ENCODE data around the gene METTL24.
"Not testable (repeated sequence)": the region's sequence is repeated elsewhere in the genome, so short reads cannot be mapped to it uniquely, and the experiment has no call there.

The METTL24 gene

DNA sequence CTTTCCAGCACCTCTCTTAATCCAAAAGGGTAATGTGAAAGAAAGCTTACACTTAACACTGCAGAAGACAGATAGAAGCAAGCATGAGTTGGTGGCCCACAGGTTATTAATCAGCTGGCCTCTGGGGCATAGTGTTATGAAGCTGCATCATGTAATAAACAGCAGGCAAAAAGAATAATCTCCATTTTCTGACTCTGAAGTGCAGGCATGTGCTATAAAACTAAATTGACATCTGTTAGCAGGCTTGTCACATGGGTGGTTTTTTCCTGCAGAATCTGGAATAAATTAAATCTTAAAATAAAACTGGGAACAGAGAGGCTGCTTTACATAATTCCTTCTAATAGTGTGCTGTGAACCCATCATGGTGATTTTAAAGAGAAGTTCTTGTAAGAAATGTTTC lies 73.3 kb downstream of the METTL24 start:
- H3K4me3 ChIP-seq (ENCODE audit: control insufficient read depth, low read depth, low read length), result no peak overlapping the region
- TF ChIP-seq, protein P1, sequence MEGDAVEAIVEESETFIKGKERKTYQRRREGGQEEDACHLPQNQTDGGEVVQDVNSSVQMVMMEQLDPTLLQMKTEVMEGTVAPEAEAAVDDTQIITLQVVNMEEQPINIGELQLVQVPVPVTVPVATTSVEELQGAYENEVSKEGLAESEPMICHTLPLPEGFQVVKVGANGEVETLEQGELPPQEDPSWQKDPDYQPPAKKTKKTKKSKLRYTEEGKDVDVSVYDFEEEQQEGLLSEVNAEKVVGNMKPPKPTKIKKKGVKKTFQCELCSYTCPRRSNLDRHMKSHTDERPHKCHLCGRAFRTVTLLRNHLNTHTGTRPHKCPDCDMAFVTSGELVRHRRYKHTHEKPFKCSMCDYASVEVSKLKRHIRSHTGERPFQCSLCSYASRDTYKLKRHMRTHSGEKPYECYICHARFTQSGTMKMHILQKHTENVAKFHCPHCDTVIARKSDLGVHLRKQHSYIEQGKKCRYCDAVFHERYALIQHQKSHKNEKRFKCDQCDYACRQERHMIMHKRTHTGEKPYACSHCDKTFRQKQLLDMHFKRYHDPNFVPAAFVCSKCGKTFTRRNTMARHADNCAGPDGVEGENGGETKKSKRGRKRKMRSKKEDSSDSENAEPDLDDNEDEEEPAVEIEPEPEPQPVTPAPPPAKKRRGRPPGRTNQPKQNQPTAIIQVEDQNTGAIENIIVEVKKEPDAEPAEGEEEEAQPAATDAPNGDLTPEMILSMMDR (conservative IDR thresholded peaks at IDR 0.05; ENCODE audit: control insufficient read depth, insufficient read depth, low read depth, low read length), result no peak
- peak; percentile 4 for DNase-seq (ENCODE audit: low read depth)

DNA sequence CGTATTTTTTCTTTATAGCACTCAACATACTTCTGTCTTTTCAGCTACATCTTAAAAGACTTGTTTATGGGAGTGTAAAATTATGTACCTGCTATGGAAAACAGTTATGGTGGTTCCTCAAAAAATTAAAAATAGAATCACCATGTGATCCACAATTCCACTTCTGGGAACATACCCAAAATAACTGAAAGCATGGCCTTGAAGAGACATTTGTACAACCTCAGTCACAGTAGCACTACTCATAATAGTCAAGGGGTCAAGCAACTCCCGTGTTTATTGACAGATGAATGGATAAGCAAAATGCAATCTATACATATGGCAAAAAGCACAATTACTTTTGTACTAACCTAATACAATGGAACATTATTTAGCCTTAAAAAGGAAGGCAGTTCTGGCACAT lies 74.5 kb downstream of the METTL24 start:
- no peak for DNase-seq (ENCODE audit: low read depth)
- TF ChIP-seq, protein P1 (conservative IDR thresholded peaks at IDR 0.05; ENCODE audit: control insufficient read depth, insufficient read depth, low read depth, low read length), result no peak

DNA sequence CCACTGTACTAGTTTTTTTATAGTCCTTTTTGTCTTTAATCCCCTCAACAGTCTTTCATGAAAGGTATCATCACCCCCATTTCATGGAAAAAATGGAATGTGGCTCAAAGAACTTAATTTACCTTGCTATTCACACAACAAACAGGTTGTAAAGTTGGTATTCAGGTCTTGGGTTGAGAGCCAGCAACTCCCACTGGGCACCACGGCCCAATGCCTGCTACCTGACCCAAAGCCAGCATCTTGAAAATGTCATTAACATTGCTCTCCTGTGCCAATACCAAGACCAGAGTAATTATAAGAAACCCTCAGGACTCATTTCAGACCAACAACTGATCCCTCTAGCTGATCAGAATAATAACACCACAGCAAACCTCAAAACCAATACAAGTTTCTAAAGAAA lies 75.7 kb downstream of the METTL24 start:
- TF ChIP-seq, protein P1 (conservative IDR thresholded peaks at IDR 0.05; ENCODE audit: control insufficient read depth, insufficient read depth, low read depth, low read length), result no peak
- no peak for DNase-seq (ENCODE audit: low read depth)
- H3K4me3 ChIP-seq (ENCODE audit: control insufficient read depth, low read depth, low read length), result no peak overlapping the region

More for the DNA sequence above, 74.5 kb downstream of the METTL24 start:
- H3K4me3 ChIP-seq (ENCODE audit: control insufficient read depth, low read depth, low read length), result no peak overlapping the region

DNA sequence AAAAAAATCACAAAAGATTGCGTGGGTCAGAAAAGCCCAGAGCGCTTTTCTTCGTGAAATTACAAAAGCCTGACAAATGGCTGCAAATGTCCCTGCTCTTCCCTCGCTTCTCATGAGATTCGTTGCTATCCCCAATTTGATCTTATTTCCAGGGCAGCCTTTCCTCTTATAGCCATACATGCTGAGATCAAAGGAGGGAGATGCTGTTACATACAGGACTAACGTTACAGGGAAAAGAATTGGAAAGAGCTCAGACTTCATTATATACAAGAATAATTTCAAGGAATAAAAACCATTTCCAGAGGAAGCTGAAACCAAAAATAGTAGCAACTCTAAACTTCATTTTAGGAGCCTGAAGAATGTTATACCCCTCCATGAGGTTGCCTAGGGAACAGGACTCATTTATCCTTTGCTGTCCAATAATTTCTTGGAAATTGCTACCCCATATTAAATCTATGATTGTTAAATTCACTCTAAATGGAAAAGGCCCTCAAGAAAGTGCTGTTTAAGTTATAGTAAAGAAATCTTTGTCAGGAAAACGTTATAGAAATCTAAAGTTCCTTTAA lies 81.0 kb downstream of the METTL24 start:
- TF ChIP-seq, protein P1 (conservative IDR thresholded peaks at IDR 0.05; ENCODE audit: control insufficient read depth, insufficient read depth, low read depth, low read length), result no peak
- H3K4me3 ChIP-seq (ENCODE audit: control insufficient read depth, low read depth, low read length), result no peak overlapping the region
- no peak for DNase-seq (ENCODE audit: low read depth)

DNA sequence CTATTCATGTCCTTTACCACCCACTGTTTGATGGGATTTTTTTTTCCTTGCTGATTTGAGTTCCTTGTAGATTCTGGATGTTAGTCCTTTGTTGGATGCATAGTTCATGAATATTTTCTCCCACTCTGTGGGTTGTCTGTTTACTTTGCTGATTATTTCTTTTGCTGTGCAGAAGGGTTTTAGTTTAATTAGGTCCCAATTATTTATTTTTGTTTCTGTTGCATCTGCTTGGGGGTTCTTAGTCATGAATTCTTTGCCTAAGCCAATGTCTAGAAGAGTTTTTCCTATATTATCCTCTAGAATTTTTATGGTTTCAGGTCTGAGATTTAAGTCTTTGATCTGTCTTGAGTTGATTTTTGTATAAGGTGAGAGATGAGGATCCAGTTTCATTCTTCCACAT lies 85.4 kb downstream of the METTL24 start:
- not testable (repeated sequence) for H3K4me3 ChIP-seq (ENCODE audit: control insufficient read depth, low read depth, low read length); DNase-seq (ENCODE audit: low read depth)

DNA sequence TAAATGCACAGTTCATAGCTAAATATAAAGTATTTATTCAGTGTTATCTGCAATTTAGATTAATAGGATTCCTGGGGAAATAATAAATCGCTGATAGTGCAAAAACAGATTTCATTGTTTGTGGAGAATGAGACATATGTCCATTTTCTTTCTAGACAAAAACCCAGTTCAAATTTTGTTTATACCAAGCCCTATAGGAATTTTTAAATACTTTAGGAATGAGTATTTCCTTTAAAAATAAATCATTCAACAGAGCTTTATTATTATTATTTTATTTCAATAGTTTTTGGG lies 86.5 kb downstream of the METTL24 start:
- TF ChIP-seq, protein P1 (conservative IDR thresholded peaks at IDR 0.05; ENCODE audit: control insufficient read depth, insufficient read depth, low read depth, low read length), result no peak
- no peak for DNase-seq (ENCODE audit: low read depth)
- no peak overlapping the region for H3K4me3 ChIP-seq (ENCODE audit: control insufficient read depth, low read depth, low read length)

DNA sequence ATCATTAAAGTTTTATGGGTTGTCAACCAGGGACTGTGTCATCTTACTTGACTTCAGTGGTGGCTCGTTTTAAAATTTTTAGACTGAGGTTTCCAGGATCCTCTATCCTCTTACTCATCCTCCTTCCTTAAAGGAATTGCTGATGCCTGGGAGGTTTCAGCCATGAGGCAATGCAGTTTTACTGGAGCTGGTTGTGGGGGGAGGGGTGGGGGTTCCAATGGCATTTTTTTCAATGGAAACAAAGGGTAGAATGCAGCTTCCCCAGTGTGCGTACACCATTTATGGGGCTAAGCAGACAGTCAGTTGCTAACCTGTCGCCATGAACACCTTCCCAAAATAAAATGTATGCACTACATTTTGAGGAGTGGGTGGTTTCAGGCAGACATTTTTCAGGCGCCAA lies 88.0 kb downstream of the METTL24 start:
- DNase-seq (ENCODE audit: low read depth), result peak; percentile 6
- H3K4me3 ChIP-seq (ENCODE audit: control insufficient read depth, low read depth, low read length), result no peak overlapping the region
- TF ChIP-seq, protein P1 (conservative IDR thresholded peaks at IDR 0.05; ENCODE audit: control insufficient read depth, insufficient read depth, low read depth, low read length), result no peak
